ENCODE data around the gene HMGCL.
"Not testable (repeated sequence)": the region's sequence is repeated elsewhere in the genome, so short reads cannot be mapped to it uniquely, and the experiment has no call there.

HMGCL gene

GRCh38 chr1:23803674-23804073 is 21.6 kb downstream of the HMGCL start:
- Histone ChIP-seq H3K4me3 (ENCODE audit: low read length) (no peak overlapping the region), H3K9me3 (ENCODE audit: insufficient read depth, low read length) (no peaks in the 10 kb centered on the region), H3K4me2 (ENCODE audit: low read length) (no peak overlapping the region), H3K9ac (ENCODE audit: low read length) (no peak overlapping the region), H3K27ac (ENCODE audit: low read length) (no peak overlapping the region), H2AFZ (ENCODE audit: low read depth, low read length) (no peak overlapping the region), H3K36me3 (replicated peaks; ENCODE audit: low read depth, low read length) (no peaks in the 10 kb centered on the region), H4K20me1 (ENCODE audit: insufficient read depth, low read length) (no peaks in the 10 kb centered on the region), H3K4me1 (ENCODE audit: low read length) (peaks cover 8% of the 10 kb centered on the region), H3K27me3 (ENCODE audit: low read depth, low read length) (no peaks in the 10 kb centered on the region), H3K79me2 (ENCODE audit: low read length) (peaks cover 7% of the 10 kb centered on the region; the same call in 1 of the 2 replicates)
- TF ChIP-seq CTCF (IDR thresholded peaks at IDR 0.05; ENCODE audit: low read depth, low read length): no peak
- TF ChIP-seq EZH2phosphoT487 (IDR thresholded peaks at IDR 0.05; ENCODE audit: low read depth): no peak

GRCh38 chr1:23802809-23803342 is 22.4 kb downstream of the HMGCL start:
- H3K4me1 ChIP-seq (ENCODE audit: low read length); H3K27me3 ChIP-seq (ENCODE audit: low read depth, low read length); H3K9me3 ChIP-seq (ENCODE audit: insufficient read depth, low read length); H4K20me1 ChIP-seq (ENCODE audit: insufficient read depth, low read length); H3K9ac ChIP-seq (ENCODE audit: low read length); H3K4me2 ChIP-seq (ENCODE audit: low read length); H3K4me3 ChIP-seq (ENCODE audit: low read length); H3K36me3 ChIP-seq (replicated peaks; ENCODE audit: low read depth, low read length); H3K27ac ChIP-seq (ENCODE audit: low read length); H2AFZ ChIP-seq (ENCODE audit: low read depth, low read length); H3K79me2 ChIP-seq (ENCODE audit: low read length): not testable (repeated sequence)

- no peaks in the 10 kb centered on the region for H3K9me3 ChIP-seq (ENCODE audit: insufficient read depth, low read length)
- no peak overlapping the region for H3K27ac ChIP-seq (ENCODE audit: low read length)
- peaks cover 8% of the 10 kb centered on the region for H3K4me1 ChIP-seq (ENCODE audit: low read length)
- no peaks in the 10 kb centered on the region for H4K20me1 ChIP-seq (ENCODE audit: insufficient read depth, low read length)
- H3K79me2 ChIP-seq (ENCODE audit: low read length): peaks cover 7% of the 10 kb centered on the region; the same call in 1 of the 2 replicates
- H3K36me3 ChIP-seq (replicated peaks; ENCODE audit: low read depth, low read length): no peaks in the 10 kb centered on the region
- peak overlapping the region; percentile 68; the same call in 1 of the 2 replicates for H3K4me2 ChIP-seq (ENCODE audit: low read length)
- no peaks in the 10 kb centered on the region for H3K27me3 ChIP-seq (ENCODE audit: low read depth, low read length)
- H2AFZ ChIP-seq (ENCODE audit: low read depth, low read length): no peak overlapping the region
- H3K9ac ChIP-seq (ENCODE audit: low read length): no peak overlapping the region
- no peak overlapping the region for H3K4me3 ChIP-seq (ENCODE audit: low read length)
- TF ChIP-seq EZH2phosphoT487 (IDR thresholded peaks at IDR 0.05; ENCODE audit: low read depth): no peak
- no peak for TF ChIP-seq CTCF (IDR thresholded peaks at IDR 0.05; ENCODE audit: low read depth, low read length)
Measured at GRCh38 chr1:23801876-23802275, 23.4 kb downstream of the HMGCL start.

- peak overlapping the region; percentile 75 for H3K9ac ChIP-seq (ENCODE audit: low read length)
- no peaks in the 10 kb centered on the region for H3K27me3 ChIP-seq (ENCODE audit: low read depth, low read length)
- no peak overlapping the region for H2AFZ ChIP-seq (ENCODE audit: low read depth, low read length)
- no peaks in the 10 kb centered on the region for H3K36me3 ChIP-seq (replicated peaks; ENCODE audit: low read depth, low read length)
- no peak overlapping the region for H3K27ac ChIP-seq (ENCODE audit: low read length)
- peak overlapping the region; percentile 96 for H3K4me3 ChIP-seq (ENCODE audit: low read length)
- no peaks in the 10 kb centered on the region for H3K9me3 ChIP-seq (ENCODE audit: insufficient read depth, low read length)
- H3K4me1 ChIP-seq (ENCODE audit: low read length): peaks cover 8% of the 10 kb centered on the region
- peak overlapping the region; percentile 68 for H3K4me2 ChIP-seq (ENCODE audit: low read length)
- TF ChIP-seq EZH2phosphoT487 (IDR thresholded peaks at IDR 0.05; ENCODE audit: low read depth): no peak
- TF ChIP-seq CTCF (IDR thresholded peaks at IDR 0.05; ENCODE audit: low read depth, low read length): no peak
- H4K20me1 ChIP-seq (ENCODE audit: insufficient read depth, low read length): no peaks in the 10 kb centered on the region
- H3K79me2 ChIP-seq (ENCODE audit: low read length): peaks cover 7% of the 10 kb centered on the region; the same call in 1 of the 2 replicates
Measured at GRCh38 chr1:23801338-23801748, 23.9 kb downstream of the HMGCL start.
